PC-9 (cell line): ENCODE data around the gene ACACB.

Experiments
- EZH2 ChIP-seq: fragments of 200-600 bp; sonication (generic); IDR thresholded peaks from 2 replicates; pipeline ENCODE4 v1.8.0; 2017; ENCODE audit warnings: antibody characterized with exemption, low read depth
- TF ChIP-seq, protein P1 (sequence below): fragments of 200-600 bp; sonication (generic); conservative IDR thresholded peaks from 2 replicates; pipeline ENCODE4 v1.6.1; 2017; ENCODE audit warnings: mixed run types, antibody characterized with exemption, mild to moderate bottlenecking, moderate library complexity

DNA sequence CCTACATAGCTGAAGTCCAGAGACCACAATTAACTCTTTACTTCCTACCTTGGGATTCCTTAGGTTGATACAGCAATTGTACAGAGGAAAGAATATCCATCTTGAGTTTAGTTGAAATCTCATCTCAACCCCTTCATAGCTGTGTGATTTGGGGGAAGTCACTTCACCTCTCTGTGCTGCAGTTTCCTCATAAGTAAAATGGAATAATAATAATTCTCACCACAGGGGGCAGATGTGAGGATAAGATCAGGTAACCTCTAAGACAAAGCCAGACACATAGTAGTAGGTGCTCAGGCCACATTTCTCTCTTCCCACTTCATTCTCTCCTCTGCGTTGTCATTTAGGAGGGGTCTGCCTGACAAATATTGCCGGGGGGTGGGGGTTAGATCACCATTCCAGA lies 186.0 kb downstream of the ACACB start:
- TF ChIP-seq, protein P1, sequence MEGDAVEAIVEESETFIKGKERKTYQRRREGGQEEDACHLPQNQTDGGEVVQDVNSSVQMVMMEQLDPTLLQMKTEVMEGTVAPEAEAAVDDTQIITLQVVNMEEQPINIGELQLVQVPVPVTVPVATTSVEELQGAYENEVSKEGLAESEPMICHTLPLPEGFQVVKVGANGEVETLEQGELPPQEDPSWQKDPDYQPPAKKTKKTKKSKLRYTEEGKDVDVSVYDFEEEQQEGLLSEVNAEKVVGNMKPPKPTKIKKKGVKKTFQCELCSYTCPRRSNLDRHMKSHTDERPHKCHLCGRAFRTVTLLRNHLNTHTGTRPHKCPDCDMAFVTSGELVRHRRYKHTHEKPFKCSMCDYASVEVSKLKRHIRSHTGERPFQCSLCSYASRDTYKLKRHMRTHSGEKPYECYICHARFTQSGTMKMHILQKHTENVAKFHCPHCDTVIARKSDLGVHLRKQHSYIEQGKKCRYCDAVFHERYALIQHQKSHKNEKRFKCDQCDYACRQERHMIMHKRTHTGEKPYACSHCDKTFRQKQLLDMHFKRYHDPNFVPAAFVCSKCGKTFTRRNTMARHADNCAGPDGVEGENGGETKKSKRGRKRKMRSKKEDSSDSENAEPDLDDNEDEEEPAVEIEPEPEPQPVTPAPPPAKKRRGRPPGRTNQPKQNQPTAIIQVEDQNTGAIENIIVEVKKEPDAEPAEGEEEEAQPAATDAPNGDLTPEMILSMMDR: peak; percentile 56; the same call in 1 of the 2 replicates
- no peak for TF ChIP-seq EZH2
